NCI-H187 (cell line): Measurements from ENCODE around the gene VMAC.
"Not testable (repeated sequence)": the region's sequence is repeated elsewhere in the genome, so short reads cannot be mapped to it uniquely, and the experiment has no call there.

Experiments used
- DNase-seq, 2 experiments: peaks; one replicate each; lab custom pipeline; 2025; lab: John Stamatoyannopoulos, UW

Gene VMAC, protein sequence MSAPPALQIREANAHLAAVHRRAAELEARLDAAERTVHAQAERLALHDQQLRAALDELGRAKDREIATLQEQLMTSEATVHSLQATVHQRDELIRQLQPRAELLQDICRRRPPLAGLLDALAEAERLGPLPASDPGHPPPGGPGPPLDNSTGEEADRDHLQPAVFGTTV

DNA sequence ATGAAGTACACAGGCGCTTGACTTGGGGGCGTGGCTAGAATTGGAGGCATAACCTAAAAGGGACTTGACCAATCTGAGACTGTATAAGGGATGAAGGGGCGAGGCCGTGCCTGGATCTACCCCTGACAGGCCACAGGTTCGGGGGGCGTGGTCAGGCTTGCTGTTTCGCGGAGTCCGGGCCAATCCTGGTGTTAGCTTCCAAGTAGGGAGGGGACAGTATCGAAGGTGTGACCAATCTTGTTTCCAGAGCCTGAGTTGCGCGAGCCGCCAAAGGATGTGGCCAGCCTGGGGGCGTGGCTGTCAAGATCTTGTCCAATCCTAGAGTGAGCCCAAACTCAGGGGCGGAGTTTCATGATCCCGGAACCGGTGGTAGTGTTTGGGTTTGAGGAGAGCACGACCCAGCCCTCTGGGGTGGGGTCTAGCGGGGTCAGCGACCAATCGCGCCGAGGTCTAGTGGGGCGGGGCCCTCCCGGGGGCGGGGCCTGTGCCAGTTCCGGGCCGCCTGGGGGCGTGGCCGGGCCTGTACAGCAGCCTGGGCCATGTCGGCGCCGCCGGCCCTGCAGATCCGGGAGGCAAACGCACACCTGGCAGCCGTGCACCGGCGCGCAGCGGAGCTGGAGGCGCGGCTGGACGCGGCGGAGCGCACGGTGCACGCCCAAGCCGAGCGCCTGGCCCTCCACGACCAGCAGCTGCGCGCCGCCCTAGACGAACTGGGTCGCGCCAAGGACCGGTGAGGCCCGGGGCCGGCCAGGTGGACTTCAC, at the start of gene VMAC:
VMAC (plus strand) TSS at position 521 of the 762 bp plus-strand sequence; CDS start at position 540, 19 bp downstream.
- DNase-seq: peak; percentile 96 to 98

DNA sequence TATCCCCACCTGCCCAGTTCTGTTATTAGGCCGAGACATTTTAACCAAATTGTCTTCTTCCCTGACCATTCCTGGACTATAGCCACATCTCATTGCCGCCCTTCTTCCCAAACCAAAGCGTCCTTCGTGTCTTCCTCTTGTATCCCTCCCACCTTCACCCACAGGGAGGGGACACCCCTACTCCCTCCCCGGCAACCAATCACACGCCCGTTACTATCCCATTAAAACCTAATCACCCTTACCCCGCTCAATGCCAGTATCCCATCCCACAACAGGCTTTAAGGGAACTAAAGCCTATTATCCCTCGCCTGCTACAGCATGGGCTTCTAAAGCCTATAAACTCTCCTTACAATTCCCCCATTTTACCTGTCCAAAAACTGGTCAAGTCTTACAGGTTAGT, 49.5 kb upstream of the VMAC start:
- not testable (repeated sequence) for DNase-seq

DNA sequence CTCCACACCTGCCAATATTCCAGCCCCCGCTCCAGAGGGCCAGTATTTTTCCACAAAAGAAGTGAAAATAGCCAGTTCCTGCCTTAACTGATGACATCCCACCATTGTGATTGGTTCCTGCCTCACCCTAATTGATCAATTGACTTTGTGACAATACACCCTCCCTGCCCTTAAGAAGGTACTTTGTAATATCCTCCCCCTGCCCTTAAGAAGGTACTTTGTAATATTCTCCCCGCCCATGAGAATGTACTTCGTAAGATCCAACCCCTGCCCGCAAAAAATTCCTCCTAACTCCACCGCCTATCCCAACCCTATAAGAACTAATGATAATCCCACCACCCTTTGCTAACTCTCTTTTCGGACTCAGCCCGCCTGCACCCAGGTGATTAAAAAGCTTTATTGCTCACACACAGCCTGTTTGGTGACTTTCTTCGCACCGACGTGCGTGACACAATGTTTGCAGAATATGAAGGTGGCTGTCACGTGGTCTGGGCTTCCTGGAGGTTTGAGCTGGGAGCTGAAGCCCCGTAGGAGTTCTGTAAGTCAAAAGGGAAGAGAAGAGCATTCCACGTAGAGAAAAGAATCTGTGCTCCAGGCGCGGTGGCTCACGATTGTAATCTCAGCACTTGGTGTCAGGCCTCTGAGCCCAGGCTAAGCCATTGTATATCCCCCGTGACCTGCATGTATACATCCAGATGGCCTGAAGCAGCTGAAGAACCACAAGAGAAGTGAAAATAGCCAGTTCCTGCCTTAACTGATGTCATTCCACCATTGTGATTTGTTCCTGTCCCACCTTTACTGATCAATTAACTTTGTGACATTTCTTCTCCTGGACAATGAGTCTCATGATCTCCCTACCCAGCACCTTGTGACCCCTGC, 47.2 kb upstream of the VMAC start:
- no peak for DNase-seq

DNA sequence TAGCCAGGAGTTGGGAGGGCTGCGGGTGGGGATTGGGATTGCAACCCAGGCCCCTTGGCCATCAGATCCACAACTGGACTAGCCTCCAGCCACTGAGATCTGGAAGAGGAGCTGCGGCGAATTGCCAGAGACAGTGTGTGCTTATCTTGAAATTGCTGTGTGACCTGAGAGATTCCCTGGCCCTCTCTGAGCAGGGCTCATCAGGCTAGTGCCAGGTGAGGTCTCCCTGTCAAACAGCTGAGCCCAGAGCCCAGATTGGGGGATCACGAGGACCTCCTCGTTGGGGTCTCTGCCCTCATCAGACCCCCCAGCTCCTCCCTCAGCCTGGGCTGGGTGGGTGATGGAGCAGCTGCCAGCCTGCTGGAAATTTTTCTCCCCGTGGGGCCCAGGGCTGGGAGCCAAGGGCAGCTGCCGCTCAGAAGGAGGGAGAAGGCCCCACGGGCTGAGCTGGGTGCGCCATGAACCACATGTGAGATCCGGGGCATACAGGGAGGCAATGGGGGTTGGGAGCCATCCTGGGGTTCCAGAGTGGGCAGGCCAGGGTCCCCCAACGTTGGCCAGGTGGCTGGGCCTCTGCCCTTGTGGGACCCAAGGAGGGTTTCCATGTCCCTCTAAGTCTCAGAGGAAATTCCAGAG, 41.5 kb upstream of the VMAC start:
- DNase-seq: no peak

DNA sequence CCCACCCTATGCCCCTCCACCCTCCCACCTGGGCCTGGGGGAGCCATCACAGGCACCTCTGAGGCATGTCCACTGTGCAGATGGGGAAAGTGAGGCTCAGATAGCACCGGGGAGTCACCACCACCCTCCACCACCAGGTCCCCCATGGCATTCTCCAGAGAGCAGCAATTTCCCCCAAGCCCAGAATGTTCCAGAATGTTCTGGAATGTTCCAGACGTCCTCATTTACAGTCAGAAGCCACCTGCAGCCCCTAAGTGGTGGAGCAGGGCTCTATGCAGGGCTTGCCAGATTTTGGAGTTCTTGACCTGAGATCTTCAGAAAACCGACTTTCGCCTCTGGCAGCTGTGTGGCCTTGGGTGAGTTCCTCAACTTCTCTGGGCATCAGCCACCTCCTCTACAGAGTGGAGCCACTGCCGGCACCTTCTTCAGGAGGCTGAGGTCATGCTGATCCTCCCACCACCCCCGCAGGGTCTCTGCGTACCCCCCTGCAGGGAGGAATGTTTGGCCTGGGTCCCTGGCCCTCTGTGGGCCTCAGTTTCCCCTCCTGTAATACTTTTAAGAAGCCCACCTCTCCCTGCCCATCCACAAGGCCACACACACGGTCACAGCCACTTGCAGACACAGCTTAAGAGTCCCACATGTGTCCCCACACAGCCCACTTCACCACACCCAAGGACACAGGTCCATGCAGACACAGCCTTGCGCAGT, 40.5 kb upstream of the VMAC start:
- DNase-seq: no peak

DNA sequence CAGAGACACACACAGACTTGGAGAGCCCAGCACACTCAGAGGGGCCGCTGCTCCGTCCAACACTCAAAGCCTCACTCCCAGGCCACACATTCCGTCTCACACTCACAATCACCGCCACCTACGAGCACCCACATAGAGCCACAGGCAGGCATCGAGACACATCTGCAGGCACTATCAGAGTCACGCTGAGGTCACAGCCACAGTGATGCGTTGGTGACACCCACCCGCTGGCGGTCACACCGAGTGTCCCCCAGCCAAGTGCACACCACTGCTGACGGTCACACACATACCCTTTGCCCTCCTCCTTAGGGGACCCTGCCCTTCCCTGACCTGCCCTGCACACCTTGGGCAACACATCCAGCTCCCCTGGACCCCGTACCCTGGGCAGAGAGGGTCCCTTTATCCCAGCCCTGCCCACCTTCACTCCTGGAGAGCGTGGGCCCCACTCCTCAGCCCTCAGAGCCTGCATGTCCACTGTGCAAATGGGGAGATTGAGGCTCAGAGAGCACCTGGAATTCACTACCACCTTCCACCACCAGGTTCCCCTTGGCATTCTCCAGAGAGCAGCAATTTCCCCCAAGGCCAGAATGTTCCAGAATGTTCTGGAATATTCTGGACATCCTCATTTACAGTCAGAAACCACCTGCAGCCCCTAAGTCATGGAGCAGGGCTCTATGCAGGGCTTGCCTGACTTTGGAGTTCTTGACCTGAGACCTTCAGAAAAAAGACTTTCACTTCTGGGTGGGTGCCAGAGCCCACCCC, 39.8 kb upstream of the VMAC start:
- DNase-seq: no peak

DNA sequence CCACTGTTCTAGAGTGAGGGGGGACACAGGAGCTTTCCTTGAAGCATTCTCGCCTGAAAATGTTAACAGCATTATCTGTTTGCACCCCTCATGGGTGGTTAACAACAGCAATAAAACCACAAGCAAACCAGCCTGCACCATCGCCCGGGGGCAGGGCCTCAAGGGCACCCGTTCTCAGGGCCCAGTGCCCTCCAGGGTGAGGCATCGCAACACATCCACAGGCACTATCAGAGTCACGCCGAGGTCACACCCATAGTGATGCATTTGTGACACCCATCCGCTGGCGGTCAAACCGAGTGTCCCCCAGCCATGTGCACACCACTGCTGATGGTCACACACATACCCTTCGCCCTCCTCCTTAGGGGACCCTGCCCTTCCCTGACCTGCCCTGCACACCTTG, 38.9 kb upstream of the VMAC start:
- DNase-seq: no peak

DNA sequence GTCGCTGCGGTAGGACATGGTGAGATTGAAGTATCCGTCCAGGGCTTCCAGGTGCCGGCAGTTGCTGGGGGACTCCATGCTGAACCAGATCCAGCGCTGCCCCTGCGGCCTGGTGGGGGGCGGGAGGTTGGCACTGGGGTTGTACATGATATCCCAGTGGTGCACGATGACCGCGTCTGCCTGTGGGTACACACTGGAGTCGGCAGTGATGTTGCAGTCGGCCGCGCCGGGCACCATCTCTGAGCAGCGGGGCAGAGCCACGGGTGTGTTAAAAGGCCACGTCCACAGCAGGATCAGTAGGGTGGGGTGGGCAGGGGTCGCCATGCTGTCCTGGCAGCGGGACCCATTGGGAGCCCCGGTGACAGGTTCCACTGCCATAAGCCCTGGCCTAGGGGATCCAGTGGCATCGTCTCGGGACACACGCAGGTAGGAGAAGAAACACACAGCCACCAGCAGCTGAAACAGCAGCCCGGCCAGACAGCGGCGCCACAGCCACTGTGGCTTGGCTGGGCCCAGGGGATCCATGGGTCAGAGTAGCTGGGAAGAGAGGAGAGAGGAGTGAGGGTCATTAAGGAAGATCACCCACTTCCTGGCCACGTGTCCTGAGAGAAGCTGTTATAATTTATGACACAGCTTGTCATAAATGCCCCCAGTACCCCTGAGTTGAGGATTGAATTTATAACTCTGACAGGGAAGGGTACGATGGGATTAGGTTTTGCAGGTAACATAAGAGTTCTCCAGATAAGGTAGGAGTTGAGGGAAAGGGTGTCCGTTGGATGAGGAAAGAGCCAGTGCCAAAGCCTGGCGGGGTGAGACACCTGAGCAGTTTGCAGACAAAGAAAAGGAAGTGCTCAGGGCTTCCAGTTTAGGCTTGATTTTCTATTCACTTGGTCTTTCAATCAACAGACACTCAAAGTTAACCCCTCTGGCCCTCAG, 37.2 kb upstream of the VMAC start:
- no peak for DNase-seq

DNA sequence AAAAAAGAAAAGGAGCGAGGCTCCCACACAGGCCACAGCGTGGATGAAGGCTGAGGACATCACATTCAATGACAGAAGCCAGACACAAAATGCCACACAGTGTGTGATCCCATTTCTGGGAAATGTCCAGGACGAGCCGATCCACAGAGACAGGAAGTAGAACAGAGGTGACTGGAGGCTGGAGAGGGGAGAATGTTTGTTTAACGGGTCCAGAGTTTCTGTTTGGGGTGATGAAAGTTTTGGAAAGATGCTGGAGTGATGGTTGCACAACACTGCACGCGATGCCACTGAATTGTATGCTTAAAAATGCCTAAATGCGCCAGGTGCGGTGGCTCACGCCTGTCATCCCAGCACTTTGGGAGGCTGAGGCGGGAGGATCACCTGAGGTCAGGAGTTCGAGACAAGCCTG, 33.7 kb upstream of the VMAC start:
- no peak for DNase-seq

DNA sequence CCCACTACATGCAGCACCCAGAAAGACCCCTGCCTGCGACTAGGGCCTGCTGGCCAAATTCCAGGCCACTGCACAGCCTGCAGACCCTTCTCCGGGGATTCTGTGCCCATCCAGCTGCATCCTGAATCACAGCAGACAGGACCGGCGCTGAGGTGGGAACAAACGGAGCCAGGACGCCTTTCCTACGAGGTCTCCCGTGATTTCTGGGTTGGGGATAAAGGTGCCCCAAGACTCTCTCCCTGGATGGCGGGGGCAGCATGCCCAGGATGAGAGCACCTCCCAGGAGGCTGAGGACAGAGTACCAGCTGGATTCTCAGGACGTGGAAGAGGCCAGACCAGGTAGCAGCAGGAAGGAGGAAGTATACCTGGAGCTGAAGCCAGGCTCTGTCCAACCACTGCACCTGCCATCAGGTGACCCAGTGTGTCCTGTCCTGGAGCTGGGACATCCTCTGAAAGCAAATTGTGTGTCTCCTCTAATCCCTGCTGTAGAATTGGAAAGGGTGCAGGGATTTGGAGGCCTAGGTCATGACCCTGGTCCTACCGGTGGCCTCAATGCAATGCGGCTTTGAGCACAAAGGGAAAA, 31.0 kb upstream of the VMAC start:
- no peak for DNase-seq

DNA sequence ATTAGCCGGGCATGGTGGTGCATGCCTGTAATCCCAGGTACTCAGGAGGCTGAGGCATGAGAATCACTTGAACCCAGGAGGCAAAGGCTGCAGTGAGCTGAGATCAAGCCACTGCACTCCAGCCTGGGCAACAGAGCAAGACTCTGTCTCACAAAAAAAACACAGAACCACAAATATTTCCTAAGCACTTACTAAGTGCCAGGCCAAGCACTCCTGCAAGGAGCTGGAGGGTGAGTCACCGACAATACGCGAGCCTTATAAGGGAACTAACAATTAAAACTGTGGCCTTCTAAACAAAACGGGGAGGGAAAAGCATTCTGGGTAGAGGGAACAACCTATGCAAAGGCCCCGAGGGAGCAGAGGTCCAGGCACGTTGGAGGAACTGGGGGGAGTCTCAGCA, 30.2 kb upstream of the VMAC start:
- not testable (repeated sequence) for DNase-seq

DNA sequence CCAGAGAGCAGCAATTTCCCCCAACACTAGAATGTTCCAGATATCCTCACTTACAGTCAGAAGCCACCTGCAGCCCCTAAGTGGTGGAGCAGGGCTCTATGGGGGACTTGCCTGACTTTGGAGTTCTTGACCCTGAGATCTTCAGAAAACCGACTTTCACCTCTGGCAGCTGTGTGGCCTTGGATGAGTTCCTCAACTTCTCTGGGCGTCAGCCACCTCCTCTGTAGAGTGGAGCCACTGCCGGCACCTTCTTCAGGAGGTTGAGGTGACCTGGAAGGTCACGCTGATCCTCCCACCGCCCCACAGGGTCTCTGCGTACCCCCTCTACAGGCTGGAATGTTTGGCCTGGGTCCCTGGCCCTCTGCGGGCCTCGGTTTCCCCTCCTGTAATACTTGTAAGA, 27.2 kb upstream of the VMAC start:
- DNase-seq: no peak

DNA sequence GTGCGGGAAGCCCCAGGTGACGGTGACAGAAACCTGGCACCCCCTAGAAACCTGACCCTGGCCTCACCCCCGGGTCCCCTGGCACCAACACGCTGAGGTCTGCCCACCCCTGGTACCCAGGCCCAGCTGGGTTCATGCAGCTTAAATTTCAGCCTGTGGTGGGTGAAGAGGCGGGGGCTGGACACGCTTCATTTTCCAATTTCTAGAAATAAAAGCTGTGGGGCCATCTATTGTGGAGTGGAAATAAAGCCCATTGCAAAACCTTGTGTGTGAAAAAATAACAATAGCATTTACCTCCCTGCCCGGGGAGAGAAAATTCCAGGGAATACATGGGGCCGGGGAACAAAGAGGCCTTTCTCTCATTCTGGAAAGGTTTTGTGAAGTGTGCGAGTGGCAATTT, 26.8 kb upstream of the VMAC start:
- DNase-seq: no peak

DNA sequence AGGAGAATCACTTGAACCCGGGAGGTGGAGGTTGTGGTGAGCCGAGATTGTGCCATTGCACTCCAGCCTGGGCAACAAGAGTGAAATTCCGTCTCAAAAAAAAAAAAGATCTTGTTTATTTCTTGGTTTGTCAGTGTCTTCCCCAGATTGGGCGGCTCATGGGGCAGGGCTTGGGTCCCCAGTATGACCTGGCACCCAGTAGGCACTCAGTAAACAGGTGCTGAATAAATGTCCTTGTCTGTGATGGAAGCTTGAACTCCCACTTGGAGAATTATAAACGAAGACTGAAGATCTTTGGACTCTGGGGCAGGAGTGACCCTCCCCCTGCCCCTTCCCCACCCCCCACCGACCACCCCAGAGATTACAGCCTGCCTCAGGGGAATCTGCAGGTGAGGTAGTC, 24.5 kb upstream of the VMAC start:
- DNase-seq: no peak

DNA sequence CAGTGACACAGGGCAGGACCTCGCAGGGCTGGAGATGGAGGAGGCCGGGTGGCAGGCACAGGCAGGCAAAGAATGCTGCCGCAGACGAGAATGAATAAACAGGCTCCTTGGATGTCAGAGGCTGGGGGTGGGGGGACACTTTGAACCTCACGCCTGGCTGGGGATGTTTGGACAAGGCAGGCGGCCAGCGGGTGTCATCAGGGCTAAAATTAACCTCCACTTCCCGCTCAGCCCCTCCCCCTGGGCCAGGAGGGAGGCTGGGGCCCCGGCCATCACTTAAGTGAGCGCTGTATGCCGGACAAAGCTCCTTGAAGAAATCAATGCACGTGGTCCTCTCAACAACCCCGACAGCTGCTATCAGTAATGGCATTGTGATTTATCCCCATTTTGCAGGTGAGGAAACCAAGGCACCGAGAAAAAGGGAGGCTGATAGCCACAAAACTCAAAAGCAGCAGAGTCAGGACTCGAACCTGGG, 24.0 kb upstream of the VMAC start:
- no peak for DNase-seq

DNA sequence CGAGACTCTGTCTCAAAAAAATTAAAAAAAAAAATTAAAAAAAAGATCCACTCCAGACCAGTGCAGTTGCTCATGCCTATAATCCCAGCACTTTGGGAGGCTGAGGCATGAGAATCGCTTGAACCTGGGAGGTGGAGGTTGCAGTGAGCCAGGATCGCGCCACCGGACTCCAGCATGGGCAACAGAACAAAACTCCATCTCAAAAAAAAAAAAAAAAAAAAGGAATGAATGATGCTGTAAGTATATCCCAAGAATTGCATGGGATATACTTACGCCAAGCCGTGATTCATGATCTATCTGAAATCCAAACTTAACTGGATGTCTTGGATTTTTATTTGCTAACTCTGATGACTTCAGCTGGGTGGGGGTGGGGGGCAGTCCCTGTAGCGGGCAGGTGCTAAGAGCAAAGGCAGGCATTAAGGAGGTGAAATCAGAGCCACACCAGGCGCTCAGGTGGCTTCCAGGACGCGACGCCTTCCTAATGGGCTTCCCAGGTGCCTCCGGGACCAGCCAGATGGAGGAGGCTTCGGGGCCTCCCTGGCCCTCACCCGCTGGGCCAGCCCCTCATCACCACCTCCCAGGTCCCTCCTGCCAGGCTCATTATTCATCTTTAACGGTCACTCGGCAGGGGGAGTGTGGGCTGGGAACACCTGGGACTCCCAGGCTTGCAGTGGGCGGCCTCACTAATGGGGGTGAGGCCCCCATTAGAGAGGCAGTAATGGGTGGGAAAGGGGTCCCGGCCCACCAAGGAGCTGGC, 23.0 kb upstream of the VMAC start:
- no peak for DNase-seq

DNA sequence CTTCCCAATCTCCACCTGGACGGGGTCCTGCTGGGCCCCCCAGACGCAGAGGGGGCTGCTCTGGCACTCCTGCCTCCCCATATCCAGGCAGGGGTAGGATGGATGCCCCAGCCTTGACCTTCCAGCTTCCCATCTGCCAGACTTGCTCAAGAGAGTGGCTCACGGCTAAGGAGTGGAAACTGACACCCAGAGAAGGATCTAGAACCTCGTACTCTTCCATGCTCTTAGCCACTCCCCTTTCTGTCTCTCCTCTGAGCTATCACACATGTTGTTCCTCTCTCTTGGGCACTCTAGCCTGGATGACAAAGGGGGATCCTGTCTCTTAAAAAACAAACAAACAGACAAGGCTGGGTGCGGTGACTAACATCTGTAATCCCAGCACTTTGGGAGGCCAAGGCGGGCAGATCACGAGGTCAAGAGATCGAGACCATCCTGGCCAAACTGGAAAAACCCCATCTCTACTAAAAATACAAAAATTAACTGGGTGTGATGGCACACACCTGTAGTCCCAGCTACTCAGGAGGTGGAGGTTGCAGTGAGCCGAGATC, 22.2 kb upstream of the VMAC start:
- no peak for DNase-seq

DNA sequence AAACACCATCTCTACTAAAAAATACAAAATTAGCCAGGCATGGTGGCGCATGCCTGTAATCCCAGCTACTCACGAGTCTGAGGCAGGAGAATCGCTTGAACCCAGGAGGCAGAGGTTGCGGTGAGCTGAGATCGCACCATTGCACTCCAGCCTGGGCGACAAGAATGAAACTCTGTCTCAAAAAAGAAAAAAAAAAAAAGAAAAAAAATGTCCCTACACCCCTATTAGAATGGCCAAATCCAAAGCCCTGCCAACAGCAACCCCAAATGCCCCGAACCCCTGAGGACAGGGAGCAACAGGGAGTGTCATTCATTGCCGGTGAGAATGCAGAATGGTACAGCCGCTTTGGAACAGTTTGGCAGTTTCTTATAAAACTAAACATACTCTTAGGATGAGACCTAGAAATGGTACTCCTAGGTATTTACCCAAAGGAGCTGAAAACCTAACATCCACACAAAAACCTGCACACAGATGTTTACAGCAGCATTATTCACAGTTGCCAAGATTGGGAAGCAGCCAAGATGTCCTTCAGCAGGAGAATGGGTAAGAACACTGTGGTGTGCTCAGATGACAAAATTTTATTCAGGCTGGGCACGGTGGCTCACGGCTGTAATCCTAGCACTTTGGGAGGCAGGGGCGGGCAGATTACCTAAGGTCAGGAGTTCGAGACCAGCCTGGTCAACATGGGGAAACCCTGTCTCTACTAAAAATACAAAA, 21.4 kb upstream of the VMAC start:
- not testable (repeated sequence) for DNase-seq
